Upper lobe of right lung (tissue), 1 donor: Measurements from ENCODE around the gene C1orf210. TPM values are rescaled to one million over a fixed set of nuclear protein-coding genes. Genes with fewer than 3 reads are reported as not detected.
A peak's percentile ranks its signal among the peaks of the same experiment; 100 is the strongest.

Experiments
- ATAC-seq: fragments of 200-7000 bp; cut with Tn5 transposase; one replicate; pipeline ENCODE4 v1.9.1; 2020; ENCODE audit warnings: mild to moderate bottlenecking, moderate library complexity
- DNase-seq: peaks from one replicate; pipeline ENCODE4 v3.0.0-alpha.2; 2020
- H3K27ac ChIP-seq: fragments of 200-600 bp; one replicate; pipeline ENCODE4 v1.8.0; 2022
- H3K27me3 ChIP-seq: fragments of 200-600 bp; one replicate; pipeline ENCODE4 v1.8.0; 2022; ENCODE audit warnings: mild to moderate bottlenecking
- H3K36me3 ChIP-seq: fragments of 200-600 bp; one replicate; pipeline ENCODE4 v1.8.0; 2022
- H3K4me1 ChIP-seq: fragments of 200-600 bp; one replicate; pipeline ENCODE4 v1.8.0; 2022
- H3K4me3 ChIP-seq: fragments of 200-600 bp; one replicate; pipeline ENCODE4 v1.8.0; 2022; ENCODE audit warnings: mild to moderate bottlenecking
- H3K9me3 ChIP-seq: fragments of 200-600 bp; one replicate; pipeline ENCODE4 v1.8.0; 2022
- intact Hi-C: fragments of 100-400 bp; cut with DNase I; formaldehyde crosslinking; loops from one replicate; pipeline ENCODE4 v1.11.0; 2022
- total RNA-seq: library from RNA; stranded (reverse); fragmentation: NEBNext Ultra II Directional; extraction: Animal tissue kit (Norgen Biotek cat#: 25700); gene quantifications from one replicate; pipeline ENCODE4 v1.2.1, GENCODE V29; 2021
- TF ChIP-seq, protein P1 (sequence below): fragments of 200-600 bp; IDR thresholded peaks from one replicate; pipeline ENCODE4 v1.8.0; 2022; ENCODE audit warnings: antibody characterized with exemption
- donor health status: DM: no; HTN: yes; CAD: no; lungs with severe emphysema.

The C1orf210 gene
- total RNA-seq, 1 donor from 2014 or later, result 18.9 TPM

DNA sequence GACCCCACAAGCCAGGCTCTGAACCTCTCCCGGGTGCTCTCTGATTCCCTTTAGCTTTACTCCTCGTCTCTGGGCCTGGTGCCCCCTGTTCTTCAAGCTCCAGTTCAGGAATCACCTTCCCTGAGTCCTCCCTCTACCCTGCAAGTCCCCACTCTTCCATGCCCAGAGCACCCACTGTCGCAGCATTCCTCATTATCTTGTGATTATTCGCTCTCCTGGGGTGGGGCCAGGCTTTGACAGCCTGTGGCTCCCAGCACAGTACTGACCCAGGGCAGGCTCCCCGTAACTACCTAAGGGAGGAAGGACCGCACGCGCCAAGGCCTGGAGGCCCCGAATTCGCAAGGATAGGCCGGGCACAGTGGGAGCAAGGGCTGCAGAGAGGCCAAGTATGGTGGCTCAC, 734 bp upstream of the C1orf210 start:
- Histone ChIP-seq H3K36me3 (no peaks in the 10 kb centered on the region), H3K4me1 (peaks cover 14% of the 10 kb centered on the region), H3K9me3 (no peaks in the 10 kb centered on the region), H3K27me3 (no peaks in the 10 kb centered on the region), H3K4me3 (peak overlapping the region; percentile 19), H3K27ac (no peak overlapping the region)
- ATAC-seq (no peak), DNase-seq (peak; percentile 63)
- TF ChIP-seq, protein P1, sequence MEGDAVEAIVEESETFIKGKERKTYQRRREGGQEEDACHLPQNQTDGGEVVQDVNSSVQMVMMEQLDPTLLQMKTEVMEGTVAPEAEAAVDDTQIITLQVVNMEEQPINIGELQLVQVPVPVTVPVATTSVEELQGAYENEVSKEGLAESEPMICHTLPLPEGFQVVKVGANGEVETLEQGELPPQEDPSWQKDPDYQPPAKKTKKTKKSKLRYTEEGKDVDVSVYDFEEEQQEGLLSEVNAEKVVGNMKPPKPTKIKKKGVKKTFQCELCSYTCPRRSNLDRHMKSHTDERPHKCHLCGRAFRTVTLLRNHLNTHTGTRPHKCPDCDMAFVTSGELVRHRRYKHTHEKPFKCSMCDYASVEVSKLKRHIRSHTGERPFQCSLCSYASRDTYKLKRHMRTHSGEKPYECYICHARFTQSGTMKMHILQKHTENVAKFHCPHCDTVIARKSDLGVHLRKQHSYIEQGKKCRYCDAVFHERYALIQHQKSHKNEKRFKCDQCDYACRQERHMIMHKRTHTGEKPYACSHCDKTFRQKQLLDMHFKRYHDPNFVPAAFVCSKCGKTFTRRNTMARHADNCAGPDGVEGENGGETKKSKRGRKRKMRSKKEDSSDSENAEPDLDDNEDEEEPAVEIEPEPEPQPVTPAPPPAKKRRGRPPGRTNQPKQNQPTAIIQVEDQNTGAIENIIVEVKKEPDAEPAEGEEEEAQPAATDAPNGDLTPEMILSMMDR, result no peak
- intact Hi-C loops, result no loop called here

- intact Hi-C loops, result no loop called here
- TF ChIP-seq, protein P1, result no peak
- peak; percentile 19 for ATAC-seq
- DNase-seq, result peak; percentile 64
- Histone ChIP-seq H3K4me1 (peaks cover 16% of the 10 kb centered on the region), H3K27ac (peak overlapping the region; percentile 1), H3K9me3 (no peaks in the 10 kb centered on the region), H3K27me3 (no peaks in the 10 kb centered on the region), H3K4me3 (peak overlapping the region; percentile 42), H3K36me3 (no peaks in the 10 kb centered on the region)
Measured at GRCh38 chr1:43284546-43285110, 753 bp downstream of the C1orf210 start.

GRCh38 chr1:43284065-43284464, 1.3 kb downstream of the C1orf210 start:
- peaks cover 16% of the 10 kb centered on the region for H3K4me1 ChIP-seq
- ATAC-seq (no peak), DNase-seq (peak; percentile 28)
- H3K36me3 ChIP-seq, result no peaks in the 10 kb centered on the region
- no peaks in the 10 kb centered on the region for H3K9me3 ChIP-seq
- no peak overlapping the region for H3K27ac ChIP-seq
- intact Hi-C loops, result no loop called here
- no peaks in the 10 kb centered on the region for H3K27me3 ChIP-seq
- TF ChIP-seq, protein P1, result no peak
- no peak overlapping the region for H3K4me3 ChIP-seq

DNA sequence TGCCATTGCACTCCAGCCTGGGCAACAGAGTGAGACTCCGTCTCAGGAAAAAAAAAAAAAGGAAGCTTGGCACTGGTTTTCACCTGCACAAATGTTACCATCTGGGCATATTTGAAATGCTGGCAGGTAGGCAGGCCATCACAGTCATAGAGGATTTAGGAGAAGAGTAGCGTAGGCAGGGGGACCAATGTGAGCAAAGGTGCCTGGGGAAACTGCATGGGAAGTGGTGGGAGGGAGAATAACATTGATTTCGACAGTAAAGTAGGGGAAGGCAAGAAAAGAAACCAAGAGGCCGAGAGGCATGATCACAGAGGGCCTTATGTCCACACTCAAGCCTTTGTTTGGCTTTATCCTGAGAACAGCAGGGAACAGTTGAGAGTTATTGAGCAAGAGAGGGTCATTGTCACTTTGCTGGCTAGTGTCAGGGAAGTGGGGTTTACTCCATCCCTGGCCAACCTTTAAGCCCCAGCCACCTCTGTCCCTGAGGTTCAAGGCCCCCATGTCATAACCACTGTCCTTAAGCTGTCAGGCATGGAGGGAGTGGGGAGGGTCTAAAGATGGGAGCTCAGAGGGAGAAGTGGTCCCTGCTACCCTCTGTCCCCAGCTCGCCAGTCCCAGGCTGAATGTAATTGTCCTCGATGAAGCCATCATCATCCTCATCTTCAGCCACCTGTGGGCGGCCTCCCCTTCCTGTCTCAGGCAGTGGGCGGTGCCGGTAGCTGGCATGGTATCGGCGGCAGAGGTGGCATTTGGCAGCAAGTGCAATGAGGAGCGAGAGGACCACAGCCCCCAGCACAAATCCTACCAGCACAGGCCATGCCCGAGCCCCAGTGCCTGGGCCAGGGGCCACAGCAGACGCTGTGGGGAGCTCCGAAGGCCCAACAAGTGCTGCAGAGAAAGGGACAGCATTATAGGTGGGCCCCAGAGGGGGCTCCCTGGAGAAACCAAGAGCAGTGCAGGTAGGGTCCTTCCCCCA, 2.9 kb downstream of the C1orf210 start:
- TF ChIP-seq, protein P1, result no peak
- Histone ChIP-seq H3K27ac (no peak overlapping the region), H3K27me3 (no peaks in the 10 kb centered on the region), H3K36me3 (no peaks in the 10 kb centered on the region), H3K4me3 (no peak overlapping the region), H3K9me3 (no peaks in the 10 kb centered on the region), H3K4me1 (peaks cover 16% of the 10 kb centered on the region)
- peak; percentile 66 for DNase-seq
- intact Hi-C loops, result no loop called here
- peak; percentile 31 for ATAC-seq

GRCh38 chr1:43280692-43281091, 4.7 kb downstream of the C1orf210 start:
- H3K27me3 ChIP-seq, result no peaks in the 10 kb centered on the region
- DNase-seq (peak; percentile 3), ATAC-seq (no peak)
- H3K4me3 ChIP-seq, result no peak overlapping the region
- H3K9me3 ChIP-seq, result no peaks in the 10 kb centered on the region
- H3K27ac ChIP-seq, result no peak overlapping the region
- no peaks in the 10 kb centered on the region for H3K36me3 ChIP-seq
- peaks cover 16% of the 10 kb centered on the region for H3K4me1 ChIP-seq
- TF ChIP-seq, protein P1, result no peak
- intact Hi-C loops, result no loop called here
